Ishikawa (cell line): ENCODE results near the gene PXDC1.

Experiments used
- CEBPB ChIP-seq: IDR thresholded peaks from 2 replicates; pipeline ENCODE4 v1.6.1; 2012
- CREB1 ChIP-seq: IDR thresholded peaks from 2 replicates; pipeline ENCODE4 v1.6.1; 2012; ENCODE audit warnings: low read depth
- EGR1 ChIP-seq: IDR thresholded peaks from 2 replicates; pipeline ENCODE4 v1.6.1; 2012
- EP300 ChIP-seq: IDR thresholded peaks from 2 replicates; pipeline ENCODE4 v1.6.1; 2012; ENCODE audit warnings: borderline replicate concordance
- FOXM1 ChIP-seq: IDR thresholded peaks from 2 replicates; pipeline ENCODE4 v1.6.1; 2012; ENCODE audit warnings: low read depth, borderline replicate concordance
- NFIC ChIP-seq: IDR thresholded peaks from 2 replicates; pipeline ENCODE4 v1.6.1; 2012
- RAD21 ChIP-seq: IDR thresholded peaks from 2 replicates; pipeline ENCODE4 v1.6.1; 2012; ENCODE audit warnings: low read depth
- TAF1 ChIP-seq: IDR thresholded peaks from 2 replicates; pipeline ENCODE4 v1.6.1; 2012; ENCODE audit warnings: low read depth, mild to moderate bottlenecking
- TCF12 ChIP-seq: IDR thresholded peaks from 2 replicates; pipeline ENCODE4 v1.6.1; 2012; ENCODE audit warnings: low read depth
- TEAD4 ChIP-seq: IDR thresholded peaks from 2 replicates; pipeline ENCODE4 v1.6.1; 2012
- YY1 ChIP-seq: IDR thresholded peaks from 2 replicates; pipeline ENCODE4 v1.6.1; 2012; ENCODE audit warnings: low read depth
- ZBTB7A ChIP-seq: IDR thresholded peaks from 2 replicates; pipeline ENCODE4 v1.6.1; 2012; ENCODE audit warnings: low read depth
- TF ChIP-seq, protein P1 (sequence below): IDR thresholded peaks from 2 replicates; pipeline ENCODE4 v1.6.1; 2012
- TF ChIP-seq, protein P2 (sequence below): IDR thresholded peaks from 2 replicates; pipeline ENCODE4 v1.6.1; 2012
- TF ChIP-seq, protein P3 (sequence below): IDR thresholded peaks from 2 replicates; pipeline ENCODE4 v1.6.1; 2012; ENCODE audit warnings: low read depth, mild to moderate bottlenecking

The PXDC1 gene

GRCh38 chr6:3722785-3723184, 28.7 kb downstream of the PXDC1 start:
- no peak for TF ChIP-seq FOXM1
- TF ChIP-seq TEAD4, result no peak
- TF ChIP-seq RAD21, result no peak
- TF ChIP-seq NFIC, result no peak
- TF ChIP-seq ZBTB7A, result no peak
- TF ChIP-seq, protein P1, sequence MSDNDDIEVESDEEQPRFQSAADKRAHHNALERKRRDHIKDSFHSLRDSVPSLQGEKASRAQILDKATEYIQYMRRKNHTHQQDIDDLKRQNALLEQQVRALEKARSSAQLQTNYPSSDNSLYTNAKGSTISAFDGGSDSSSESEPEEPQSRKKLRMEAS, result no peak
- TF ChIP-seq TAF1, result no peak
- no peak for TF ChIP-seq EGR1
- TF ChIP-seq YY1, result no peak
- TF ChIP-seq, protein P2, sequence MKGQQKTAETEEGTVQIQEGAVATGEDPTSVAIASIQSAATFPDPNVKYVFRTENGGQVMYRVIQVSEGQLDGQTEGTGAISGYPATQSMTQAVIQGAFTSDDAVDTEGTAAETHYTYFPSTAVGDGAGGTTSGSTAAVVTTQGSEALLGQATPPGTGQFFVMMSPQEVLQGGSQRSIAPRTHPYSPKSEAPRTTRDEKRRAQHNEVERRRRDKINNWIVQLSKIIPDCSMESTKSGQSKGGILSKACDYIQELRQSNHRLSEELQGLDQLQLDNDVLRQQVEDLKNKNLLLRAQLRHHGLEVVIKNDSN, result no peak
- TF ChIP-seq EP300, result no peak
- no peak for TF ChIP-seq TCF12
- TF ChIP-seq CEBPB, result no peak
- no peak for TF ChIP-seq CREB1
- TF ChIP-seq, protein P3, sequence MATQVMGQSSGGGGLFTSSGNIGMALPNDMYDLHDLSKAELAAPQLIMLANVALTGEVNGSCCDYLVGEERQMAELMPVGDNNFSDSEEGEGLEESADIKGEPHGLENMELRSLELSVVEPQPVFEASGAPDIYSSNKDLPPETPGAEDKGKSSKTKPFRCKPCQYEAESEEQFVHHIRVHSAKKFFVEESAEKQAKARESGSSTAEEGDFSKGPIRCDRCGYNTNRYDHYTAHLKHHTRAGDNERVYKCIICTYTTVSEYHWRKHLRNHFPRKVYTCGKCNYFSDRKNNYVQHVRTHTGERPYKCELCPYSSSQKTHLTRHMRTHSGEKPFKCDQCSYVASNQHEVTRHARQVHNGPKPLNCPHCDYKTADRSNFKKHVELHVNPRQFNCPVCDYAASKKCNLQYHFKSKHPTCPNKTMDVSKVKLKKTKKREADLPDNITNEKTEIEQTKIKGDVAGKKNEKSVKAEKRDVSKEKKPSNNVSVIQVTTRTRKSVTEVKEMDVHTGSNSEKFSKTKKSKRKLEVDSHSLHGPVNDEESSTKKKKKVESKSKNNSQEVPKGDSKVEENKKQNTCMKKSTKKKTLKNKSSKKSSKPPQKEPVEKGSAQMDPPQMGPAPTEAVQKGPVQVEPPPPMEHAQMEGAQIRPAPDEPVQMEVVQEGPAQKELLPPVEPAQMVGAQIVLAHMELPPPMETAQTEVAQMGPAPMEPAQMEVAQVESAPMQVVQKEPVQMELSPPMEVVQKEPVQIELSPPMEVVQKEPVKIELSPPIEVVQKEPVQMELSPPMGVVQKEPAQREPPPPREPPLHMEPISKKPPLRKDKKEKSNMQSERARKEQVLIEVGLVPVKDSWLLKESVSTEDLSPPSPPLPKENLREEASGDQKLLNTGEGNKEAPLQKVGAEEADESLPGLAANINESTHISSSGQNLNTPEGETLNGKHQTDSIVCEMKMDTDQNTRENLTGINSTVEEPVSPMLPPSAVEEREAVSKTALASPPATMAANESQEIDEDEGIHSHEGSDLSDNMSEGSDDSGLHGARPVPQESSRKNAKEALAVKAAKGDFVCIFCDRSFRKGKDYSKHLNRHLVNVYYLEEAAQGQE, result no peak

- TF ChIP-seq TAF1, result no peak
- TF ChIP-seq RAD21, result no peak
- no peak for TF ChIP-seq TEAD4
- no peak for TF ChIP-seq EP300
- TF ChIP-seq TCF12, result no peak
- TF ChIP-seq, protein P3, result no peak
- no peak for TF ChIP-seq CEBPB
- TF ChIP-seq YY1, result no peak
- TF ChIP-seq FOXM1, result no peak
These were observed 29.5 kb downstream of the PXDC1 start for GRCh38 chr6:3721810-3722621.

GRCh38 chr6:3719462-3720308, 31.8 kb downstream of the PXDC1 start:
- TF ChIP-seq RAD21 (no peak), ZBTB7A (no peak), NFIC (no peak), FOXM1 (no peak), TAF1 (no peak), CEBPB (no peak), TCF12 (no peak), EP300 (no peak), CREB1 (no peak), EGR1 (no peak), YY1 (no peak), TEAD4 (no peak)
- TF ChIP-seq, protein P3, result no peak
- TF ChIP-seq, protein P1, result no peak
- TF ChIP-seq, protein P2, result no peak
